Measurements from ENCODE around the gene CHST11. TPM values are rescaled to one million over a fixed set of nuclear protein-coding genes. Genes with fewer than 3 reads are reported as not detected.

The CHST11 gene
- polyA plus RNA-seq, 1 donor (not counting 4 experiments of a cell fraction or from before 2014, with no cell fraction given): 11.9 TPM

GRCh38 chr12:104648756-104649155 lies 192.0 kb downstream of the CHST11 start:
- H3K4me3 ChIP-seq (ENCODE audit: control insufficient read depth in 2 of 3, extremely low read depth in 1 of 3, insufficient read depth in 2 of 3, low read depth in 1 of 3, low read length in 3 of 3): no peak overlapping the region
- TF ChIP-seq EZH2 (IDR thresholded peaks at IDR 0.05; ENCODE audit: low read length) (no peak), CTCF (optimal IDR thresholded peaks at IDR 0.05 in 1 of 3, IDR thresholded peaks at IDR 0.05 in 1 of 3, conservative IDR thresholded peaks at IDR 0.05 in 1 of 3; ENCODE audit: extremely low read depth in 1 of 3, insufficient read depth in 2 of 3, low read length in 3 of 3) (no peak)
- H3K36me3 ChIP-seq (ENCODE audit: control insufficient read depth in 2 of 2, extremely low read depth in 1 of 2, insufficient read depth in 2 of 2, low read length in 2 of 2): no peaks in the 10 kb centered on the region
- H2AFZ ChIP-seq (ENCODE audit: control insufficient read depth, low read length): no peak overlapping the region
- H3K27me3 ChIP-seq (ENCODE audit: control insufficient read depth, extremely low read depth, insufficient read depth, low read length): no peaks in the 10 kb centered on the region
- no peaks in the 10 kb centered on the region for H3K4me1 ChIP-seq (ENCODE audit: control insufficient read depth, extremely low read depth, insufficient read depth, low read length)
- H4K20me1 ChIP-seq (ENCODE audit: control insufficient read depth, extremely low read depth, insufficient read depth, low read length): no peaks in the 10 kb centered on the region
- no peak for DNase-seq (ENCODE audit: low read depth, low spot score)
- H3K9me1 ChIP-seq (ENCODE audit: control insufficient read depth, extremely low read depth, insufficient read depth, low read length): no peaks in the 10 kb centered on the region
- H3K9me3 ChIP-seq (ENCODE audit: control insufficient read depth, low read depth, low read length): no peaks in the 10 kb centered on the region
- H3K9ac ChIP-seq (ENCODE audit: control insufficient read depth, extremely low read depth, insufficient read depth, low read length): no peak overlapping the region
- no peak overlapping the region for H3K4me2 ChIP-seq (ENCODE audit: control insufficient read depth, extremely low read depth, insufficient read depth, low read depth, low read length)
- no peak overlapping the region for H3K27ac ChIP-seq (ENCODE audit: control insufficient read depth, insufficient read depth, low read length)
- no peak for FAIRE-seq
- dilution Hi-C loops (cut with MboI; ENCODE audit: extremely low pct_ligation_motif_present, low sequenced_read_pairs): no loop called here
- no peaks in the 10 kb centered on the region for H3K79me2 ChIP-seq (ENCODE audit: control insufficient read depth, insufficient read depth, low read length)

GRCh38 chr12:104649217-104649824 lies 192.6 kb downstream of the CHST11 start:
- no peaks in the 10 kb centered on the region for H3K4me1 ChIP-seq (ENCODE audit: control insufficient read depth, extremely low read depth, insufficient read depth, low read length)
- H2AFZ ChIP-seq (ENCODE audit: control insufficient read depth, low read length): no peak overlapping the region
- no peaks in the 10 kb centered on the region for H3K79me2 ChIP-seq (ENCODE audit: control insufficient read depth, insufficient read depth, low read length)
- no peak for FAIRE-seq
- DNase-seq (ENCODE audit: low read depth, low spot score): no peak
- H3K27ac ChIP-seq (ENCODE audit: control insufficient read depth, insufficient read depth, low read length): no peak overlapping the region
- H3K4me3 ChIP-seq (ENCODE audit: control insufficient read depth in 2 of 3, extremely low read depth in 1 of 3, insufficient read depth in 2 of 3, low read depth in 1 of 3, low read length in 3 of 3): no peak overlapping the region
- H3K9ac ChIP-seq (ENCODE audit: control insufficient read depth, extremely low read depth, insufficient read depth, low read length): no peak overlapping the region
- no peak for TF ChIP-seq CTCF (optimal IDR thresholded peaks at IDR 0.05 in 1 of 3, IDR thresholded peaks at IDR 0.05 in 1 of 3, conservative IDR thresholded peaks at IDR 0.05 in 1 of 3; ENCODE audit: extremely low read depth in 1 of 3, insufficient read depth in 2 of 3, low read length in 3 of 3)
- TF ChIP-seq EZH2 (IDR thresholded peaks at IDR 0.05; ENCODE audit: low read length): no peak
- no peak overlapping the region for H3K4me2 ChIP-seq (ENCODE audit: control insufficient read depth, extremely low read depth, insufficient read depth, low read depth, low read length)
- dilution Hi-C loops (cut with MboI; ENCODE audit: extremely low pct_ligation_motif_present, low sequenced_read_pairs): no loop called here
- no peaks in the 10 kb centered on the region for H3K27me3 ChIP-seq (ENCODE audit: control insufficient read depth, extremely low read depth, insufficient read depth, low read length)
- no peaks in the 10 kb centered on the region for H4K20me1 ChIP-seq (ENCODE audit: control insufficient read depth, extremely low read depth, insufficient read depth, low read length)
- H3K9me1 ChIP-seq (ENCODE audit: control insufficient read depth, extremely low read depth, insufficient read depth, low read length): no peaks in the 10 kb centered on the region
- no peaks in the 10 kb centered on the region for H3K9me3 ChIP-seq (ENCODE audit: control insufficient read depth, low read depth, low read length)
- H3K36me3 ChIP-seq (ENCODE audit: control insufficient read depth in 2 of 2, extremely low read depth in 1 of 2, insufficient read depth in 2 of 2, low read length in 2 of 2): no peaks in the 10 kb centered on the region
